Left forelimb (tissue), 1 donor: ENCODE data around the gene XPO6.

Experiments used
- DNase-seq: peaks from one replicate; pipeline ENCODE4 v3.0.0-alpha.2; 2018; ENCODE audit warnings: low spot score

The XPO6 gene

DNA sequence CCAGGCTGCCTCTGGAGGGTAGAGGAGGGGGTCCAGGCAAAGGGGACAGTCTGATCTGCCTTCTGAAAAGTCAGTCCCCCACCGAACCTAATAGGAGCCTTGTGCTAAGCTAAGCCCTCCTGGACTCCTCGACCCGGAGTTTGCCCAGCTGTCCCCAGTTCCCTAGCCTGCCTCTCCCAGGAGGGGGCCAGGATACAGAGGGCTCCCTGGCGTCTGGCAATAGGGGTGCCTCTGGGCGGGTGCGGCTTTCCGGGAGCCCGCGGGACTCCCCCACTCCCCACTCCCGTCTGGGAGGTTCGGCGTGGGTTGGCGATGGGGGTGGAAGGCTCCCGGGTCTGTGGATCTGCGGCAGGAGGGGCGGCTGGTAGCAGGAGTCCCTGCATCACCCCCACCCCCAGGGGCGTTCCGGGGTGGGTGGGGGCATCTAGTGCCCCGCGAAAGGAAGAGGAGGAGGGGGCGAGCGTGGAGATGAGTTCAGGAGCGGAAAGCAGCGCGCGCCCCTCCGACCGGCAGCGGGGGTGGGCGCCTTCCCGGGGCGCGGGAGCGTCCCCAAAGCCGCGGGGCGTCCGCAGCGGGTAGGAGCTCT lies 149.4 kb downstream of the XPO6 start:
- DNase-seq = no peak

DNA sequence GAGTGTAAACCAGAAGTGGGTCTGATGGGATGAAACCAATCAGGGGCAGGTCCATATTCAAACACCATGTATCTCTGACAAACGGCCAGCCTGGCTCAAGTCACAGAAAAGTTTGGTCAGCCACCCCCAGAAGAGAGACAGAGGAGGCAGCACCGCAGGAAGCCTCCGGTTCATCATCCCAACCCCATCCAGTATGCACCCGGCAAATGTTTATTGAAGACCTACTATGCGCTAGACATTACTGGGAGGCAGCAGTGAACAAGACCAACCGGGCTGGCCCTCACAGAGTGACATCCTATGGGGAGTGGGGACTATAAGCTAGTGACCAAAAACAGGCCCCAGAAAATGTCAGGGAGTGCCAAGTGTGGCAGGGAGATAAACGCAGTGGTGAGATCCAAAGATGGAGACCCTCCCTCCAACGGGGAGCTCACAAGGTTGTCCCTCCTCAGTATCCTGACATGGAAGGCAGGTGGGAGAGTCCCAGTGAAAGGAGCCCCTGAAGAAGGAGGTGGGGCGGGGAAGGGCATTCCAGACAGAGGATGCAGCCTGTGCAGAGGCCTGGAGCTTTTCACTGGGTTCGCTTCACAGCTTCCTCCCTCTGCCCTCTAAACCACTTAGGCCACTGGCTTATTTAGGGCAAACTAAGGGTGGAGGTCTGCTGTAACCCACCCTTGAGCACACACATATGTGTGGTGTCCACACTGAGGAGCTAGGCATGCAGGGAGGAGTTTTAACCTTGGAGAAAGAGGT lies 150.2 kb downstream of the XPO6 start:
- no peak for DNase-seq

DNA sequence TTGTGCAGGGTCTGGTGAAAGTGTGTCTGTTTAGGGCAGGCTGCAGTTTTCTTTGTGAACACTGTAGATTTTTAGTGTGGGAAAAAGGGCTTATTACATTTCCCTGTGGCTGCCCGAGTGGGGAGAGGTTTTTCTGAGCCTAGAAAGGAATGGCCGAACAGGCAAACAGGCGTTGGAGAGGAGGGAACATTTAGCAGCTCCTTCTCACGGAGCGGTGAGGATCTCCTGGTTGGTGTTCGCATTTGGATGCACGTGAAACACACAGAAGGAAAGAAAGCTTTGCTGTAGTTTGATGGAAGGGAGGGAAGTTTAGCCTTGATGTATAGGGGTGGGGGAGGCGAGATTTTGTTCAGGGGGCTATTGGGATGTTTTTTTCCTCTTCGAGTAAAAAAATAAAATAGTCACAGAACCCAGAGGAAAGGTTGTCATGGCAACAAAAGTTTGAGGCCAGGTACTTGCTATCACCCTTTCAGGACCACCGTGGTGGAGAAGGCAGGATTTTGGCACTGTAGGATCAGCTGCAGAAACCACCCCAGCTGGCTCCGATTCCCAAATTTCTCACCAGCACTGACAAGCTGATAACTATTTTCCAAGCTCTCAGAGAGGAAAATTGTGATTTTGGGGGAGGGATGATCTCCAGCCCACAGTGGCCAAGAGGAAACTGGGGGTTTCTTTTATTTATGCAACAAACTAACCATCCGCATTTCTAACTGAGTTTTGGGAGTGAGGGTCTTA lies 151.8 kb downstream of the XPO6 start:
- no peak for DNase-seq

DNA sequence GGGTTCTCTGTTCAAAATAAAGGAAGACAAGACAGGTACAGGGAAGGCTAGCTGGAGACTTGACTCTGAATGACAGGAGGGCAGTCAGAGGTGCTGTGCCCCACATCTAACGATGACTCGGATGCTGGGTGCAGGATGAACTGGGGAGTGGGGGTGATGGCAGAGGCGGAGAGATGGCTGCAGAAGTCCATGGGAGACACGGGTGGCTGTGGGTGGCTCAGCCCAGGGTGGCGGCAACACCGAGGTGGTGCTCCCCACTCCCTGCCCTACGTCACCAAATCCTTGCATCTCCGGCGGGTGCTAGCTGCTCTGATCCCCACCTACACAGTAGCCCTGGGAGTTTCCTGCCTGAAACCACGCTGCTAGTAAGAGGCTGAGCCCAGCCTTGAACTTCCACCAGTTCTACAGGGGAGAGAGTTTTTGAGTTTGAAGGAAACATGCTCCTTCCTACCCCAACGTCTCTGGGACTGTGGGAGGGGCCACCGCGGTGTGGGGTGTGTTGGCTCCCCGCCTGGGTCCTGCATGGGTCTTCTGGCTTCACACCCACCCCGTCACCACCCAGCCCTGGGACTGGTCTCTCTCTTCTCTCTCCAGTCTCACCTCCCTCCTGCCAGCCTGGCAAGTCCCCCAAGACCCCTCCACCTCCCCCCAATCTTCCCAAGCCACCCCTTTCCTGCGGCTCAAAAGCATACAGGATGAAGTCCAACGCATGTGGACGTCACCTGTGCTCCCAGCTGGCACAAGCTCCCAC lies 152.8 kb downstream of the XPO6 start:
- DNase-seq = no peak

DNA sequence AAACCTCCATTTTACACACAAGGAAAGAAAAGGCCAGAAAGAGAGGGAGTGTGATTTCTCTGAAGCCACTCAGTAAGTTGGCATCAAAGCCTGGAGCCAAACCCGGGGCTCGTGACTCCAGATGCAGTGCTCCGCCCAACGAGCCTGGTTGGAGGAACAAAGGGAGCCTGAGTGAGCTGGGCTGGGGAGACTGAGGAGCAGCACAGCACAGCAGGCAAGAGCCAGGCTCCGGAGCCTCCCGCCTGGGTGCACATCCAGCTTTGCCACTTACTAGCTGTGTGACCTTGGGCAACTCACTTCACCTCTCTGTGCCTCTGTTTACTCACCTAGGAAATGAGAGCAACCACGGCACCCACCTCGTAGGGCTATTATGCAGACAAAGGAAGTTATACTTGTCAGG lies 153.8 kb downstream of the XPO6 start:
- DNase-seq = no peak

DNA sequence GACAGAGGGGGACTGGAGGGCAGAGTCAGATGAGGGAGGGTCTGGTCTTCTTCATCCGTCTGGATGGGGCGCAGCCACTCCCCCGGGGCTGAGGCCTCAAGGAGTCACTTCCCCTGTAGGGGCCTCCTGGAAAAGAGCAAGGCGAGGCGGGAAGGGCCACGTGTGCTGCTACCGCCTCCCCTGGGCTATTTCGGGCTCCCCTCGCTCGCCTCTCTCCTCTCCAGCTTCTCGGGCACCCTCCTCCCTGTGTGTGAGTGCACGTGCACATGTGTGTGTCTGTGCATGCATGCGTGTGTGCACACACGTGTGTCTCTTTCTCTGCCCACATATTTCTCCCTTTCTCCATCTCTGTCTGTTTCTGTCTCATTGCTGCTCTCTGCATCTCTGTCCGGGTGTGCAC lies 158.3 kb downstream of the XPO6 start:
- DNase-seq = no peak

DNA sequence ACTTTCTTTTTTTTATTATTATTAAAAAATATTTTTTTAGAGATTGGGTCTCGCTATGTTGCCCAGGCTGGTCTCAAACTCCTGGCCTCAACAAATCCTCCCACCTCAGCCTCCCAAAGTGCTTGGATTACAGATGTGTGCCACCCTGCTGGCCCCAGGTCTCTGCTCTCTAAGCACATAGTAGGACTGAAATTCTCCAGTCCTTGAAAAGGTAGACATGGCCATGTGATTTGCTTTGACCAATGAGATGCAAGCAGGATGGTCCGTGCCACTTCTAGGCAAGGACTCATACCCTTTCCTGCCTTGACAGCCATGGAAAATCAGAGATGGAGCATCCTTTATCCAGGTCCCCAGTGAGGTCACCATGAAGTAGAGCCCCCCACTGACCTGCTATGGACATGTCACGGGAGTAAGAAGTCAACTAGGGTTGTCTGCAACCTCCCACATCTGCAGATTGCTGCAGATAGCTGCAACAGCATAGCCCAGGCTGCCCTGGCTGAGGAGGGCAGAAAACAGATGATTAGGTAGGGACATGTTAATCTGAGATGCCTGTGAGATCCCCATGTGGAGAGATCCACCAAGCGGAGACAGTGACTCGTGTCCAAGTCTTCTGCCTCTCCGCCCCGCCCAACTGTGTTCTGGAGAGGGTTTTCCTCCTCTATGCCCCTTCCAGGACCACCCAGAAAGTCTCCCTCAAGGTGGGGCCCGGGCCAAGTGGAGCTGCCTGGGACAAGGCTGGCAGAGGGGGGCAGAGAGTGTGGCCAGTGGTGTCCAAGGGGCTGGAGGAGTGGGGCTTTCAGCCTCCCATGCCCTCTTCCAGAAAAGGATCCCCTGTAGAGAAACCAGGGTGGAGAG lies 159.3 kb downstream of the XPO6 start:
- DNase-seq = no peak

DNA sequence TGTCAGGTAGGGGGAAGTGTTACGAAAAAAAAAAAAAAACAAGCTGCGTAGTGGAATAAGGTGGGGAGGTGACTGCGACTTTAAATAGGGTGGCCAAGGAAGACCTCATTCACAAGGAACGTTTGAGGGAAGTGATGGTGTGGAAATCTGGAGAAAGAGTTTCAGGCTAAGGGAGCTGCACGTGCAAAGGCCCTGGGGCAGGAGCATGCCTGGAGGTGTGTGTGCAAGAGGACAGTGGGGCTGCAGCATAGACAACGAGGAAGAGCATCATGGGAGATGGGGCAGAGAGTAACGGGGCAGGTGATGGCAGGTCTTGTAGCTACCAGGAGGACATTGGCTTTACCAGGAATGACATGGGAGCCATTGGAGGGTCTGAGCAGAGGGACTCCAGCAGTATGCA lies 160.3 kb downstream of the XPO6 start:
- no peak for DNase-seq
